GM21526 (cell line): ENCODE results near the gene MAP3K20.
"Not testable (repeated sequence)": the region's sequence is repeated elsewhere in the genome, so short reads cannot be mapped to it uniquely, and the experiment has no call there.

Experiments
- ATAC-seq: cut with Tn5 transposase; IDR thresholded peaks from one replicate; pipeline ENCODE4 v1.9.1; 2021; ENCODE audit warnings: moderate library complexity; ENCODE audit not compliant: unreplicated experiment, low FRiP score

Gene MAP3K20

GRCh38 chr2:173075781-173076580 lies at the start of gene MAP3K20:
MAP3K20 (plus strand) TSS chr2:173075846; CDS start chr2:173091032, 15,186 bp downstream.
- ATAC-seq = peak; percentile 69

- no peak for ATAC-seq
Observed at GRCh38 chr2:173026479-173026878, 49.2 kb upstream of the MAP3K20 start.

GRCh38 chr2:173027181-173028128 lies 48.2 kb upstream of the MAP3K20 start:
- ATAC-seq = peak; percentile 71

- no peak for ATAC-seq
Observed at GRCh38 chr2:173028141-173028540, 47.5 kb upstream of the MAP3K20 start.

GRCh38 chr2:173028671-173029070 lies 47.0 kb upstream of the MAP3K20 start:
- ATAC-seq = no peak

GRCh38 chr2:173030561-173031490 lies 44.8 kb upstream of the MAP3K20 start:
- no peak for ATAC-seq

GRCh38 chr2:173032032-173032431 lies 43.6 kb upstream of the MAP3K20 start:
- ATAC-seq = no peak

GRCh38 chr2:173033084-173033483 lies 42.6 kb upstream of the MAP3K20 start:
- ATAC-seq = no peak

GRCh38 chr2:173034143-173034542 lies 41.5 kb upstream of the MAP3K20 start:
- ATAC-seq = no peak

GRCh38 chr2:173037245-173038120 lies 38.2 kb upstream of the MAP3K20 start:
- no peak for ATAC-seq

GRCh38 chr2:173038257-173038656 lies 37.4 kb upstream of the MAP3K20 start:
- not testable (repeated sequence) for ATAC-seq

GRCh38 chr2:173040729-173041128 lies 34.9 kb upstream of the MAP3K20 start:
- no peak for ATAC-seq

GRCh38 chr2:173043476-173043875 lies 32.2 kb upstream of the MAP3K20 start:
- no peak for ATAC-seq

GRCh38 chr2:173043897-173044519 lies 31.6 kb upstream of the MAP3K20 start:
- no peak for ATAC-seq

GRCh38 chr2:173044686-173045085 lies 31.0 kb upstream of the MAP3K20 start:
- ATAC-seq = no peak

GRCh38 chr2:173045181-173045580 lies 30.5 kb upstream of the MAP3K20 start:
- ATAC-seq = no peak

GRCh38 chr2:173048522-173048896 lies 27.1 kb upstream of the MAP3K20 start:
- ATAC-seq = no peak

GRCh38 chr2:173048897-173049661 lies 26.6 kb upstream of the MAP3K20 start:
- ATAC-seq = no peak
